Lung (tissue), 12 donors: Measurements from ENCODE around the gene CDH13. TPM values are rescaled to one million over a fixed set of nuclear protein-coding genes. Genes with fewer than 3 reads are reported as not detected.

Experiments
- ATAC-seq: fragments of 200-7000 bp; cut with Tn5 transposase; one replicate; pipeline ENCODE4 v1.9.1; 2020; ENCODE audit warnings: moderate number of reproducible peaks; ENCODE audit not compliant: insufficient read depth, low FRiP score
- DNase-seq, 3 donors: peaks; one replicate each; pipeline ENCODE4 v3.0.0-alpha.2; 2013 to 2017
- H3K27ac ChIP-seq, 2 donors: one replicate each; pipeline ENCODE4 v1.5.1; 2013; ENCODE audit warnings: mild to moderate bottlenecking in 2 of 2, moderate library complexity in 2 of 2, control low read depth in 1 of 2, inconsistent platforms in 1 of 2, low read depth in 1 of 2, low read length in 1 of 2
- H3K27me3 ChIP-seq, 3 donors: one replicate each; pipeline ENCODE4 v1.5.1; 2013; ENCODE audit warnings: low read length in 2 of 3; ENCODE audit not compliant: control insufficient read depth in 3 of 3, insufficient read depth in 3 of 3
- H3K36me3 ChIP-seq, 4 donors: one replicate each; pipeline ENCODE4 v1.5.1; 2013; ENCODE audit warnings: low read length in 4 of 4, mild to moderate bottlenecking in 1 of 4, moderate library complexity in 1 of 4; ENCODE audit not compliant: control insufficient read depth in 4 of 4, insufficient read depth in 4 of 4
- H3K4me1 ChIP-seq, 5 donors: one replicate each; pipeline ENCODE4 v1.5.1; 2013; ENCODE audit warnings: low read length in 5 of 5, mild to moderate bottlenecking in 2 of 5, moderate library complexity in 1 of 5; ENCODE audit not compliant: control insufficient read depth in 5 of 5, insufficient read depth in 5 of 5
- H3K4me3 ChIP-seq: one replicate; pipeline ENCODE4 v1.5.1; 2013; ENCODE audit warnings: mild to moderate bottlenecking, control low read depth, moderate library complexity
- H3K9ac ChIP-seq, 2 donors: one replicate each; pipeline ENCODE4 v1.5.1; 2013; ENCODE audit warnings: low read length in 2 of 2, control low read depth in 1 of 2; ENCODE audit not compliant: insufficient read depth in 1 of 2
- H3K9me3 ChIP-seq, 4 donors: one replicate each; pipeline ENCODE4 v1.5.1; 2013; ENCODE audit warnings: low read length in 3 of 4, mild to moderate bottlenecking in 1 of 4, moderate library complexity in 1 of 4; ENCODE audit not compliant: control insufficient read depth in 4 of 4, insufficient read depth in 3 of 4
- CTCF ChIP-seq: IDR thresholded peaks from 2 replicates; pipeline ENCODE4 v1.5.1; 2012; ENCODE audit warnings: mild to moderate bottlenecking; ENCODE audit errors: control extremely low read depth, extremely low read depth
- WGBS, 2 donors: extraction: QIAGEN DNeasy Blood & Tissue Kit; methylation state at CpG; one replicate each; pipeline ENCODE4 v1.1.7; 2013; 5-methylcytosine and 5-hydroxymethylcytosine counted together
- polyA plus RNA-seq, 2 donors: library from polyadenylated mRNA; stranded (reverse); fragments of 200-250 nt; gene quantifications; one replicate each; pipeline ENCODE4 v1.2.1, GENCODE V29; 2013
- total RNA-seq, 2 donors: library from RNA; depleted of rRNA in 1 of 2; stranded (reverse); fragments of >200 nt in 1 of 2; gene quantifications; one replicate each; pipeline ENCODE4 v1.2.1, GENCODE V29; 2014 to 2021
- donor health status: control.
- donor health status: control.
- donor health status: Bipolar disorder and iron deficiency.
- donor health status: healthy.
- donor health status: DM: yes; HTN: yes; CAD: no.

CDH13 gene
- total and polyA plus RNA-seq, 4 donors = 2.1 to 12.3 (median 7.3) TPM

- Histone ChIP-seq H3K9ac (no peak overlapping the region), H3K9me3 (no peaks in the 10 kb centered on the region), H3K27me3 (no peaks in the 10 kb centered on the region), H3K4me3 (no peak overlapping the region), H3K27ac (no peak overlapping the region), H3K4me1 (peaks cover 0 to 4% (median 0%) of the 10 kb centered on the region in 5 donors), H3K36me3 (no peaks in the 10 kb centered on the region)
- ATAC-seq = no peak
- 65 to 77% methylated on average over 3 of the region's 3 CpGs for WGBS, 2 donors
- no peak for DNase-seq
- TF ChIP-seq CTCF = no peak
Measured at GRCh38 chr16:83316458-83316857, 689.7 kb downstream of the CDH13 start.

- no peak for ATAC-seq
- Histone ChIP-seq H3K27me3 (no peaks in the 10 kb centered on the region), H3K9ac (no peak overlapping the region), H3K4me3 (no peak overlapping the region), H3K4me1 (peaks cover 0 to 4% (median 0%) of the 10 kb centered on the region in 5 donors), H3K27ac (no peak overlapping the region), H3K9me3 (no peaks in the 10 kb centered on the region), H3K36me3 (no peaks in the 10 kb centered on the region)
- TF ChIP-seq CTCF = no peak
- WGBS, 2 donors = 88 to 90% methylated on average over 7 of the region's 7 CpGs
- DNase-seq = no peak
Measured at GRCh38 chr16:83318390-83318789, 691.6 kb downstream of the CDH13 start.

- H3K36me3 ChIP-seq = no peaks in the 10 kb centered on the region
- no peaks in the 10 kb centered on the region for H3K27me3 ChIP-seq
- WGBS, 2 donors = 93 to 95% methylated on average over 3 of the region's 3 CpGs
- peaks cover 0 to 3% (median 0%) of the 10 kb centered on the region in 5 donors for H3K4me1 ChIP-seq
- ATAC-seq (no peak), DNase-seq (no peak)
- no peak overlapping the region for H3K9ac ChIP-seq
- H3K4me3 ChIP-seq = no peak overlapping the region
- H3K27ac ChIP-seq = no peak overlapping the region
- no peaks in the 10 kb centered on the region for H3K9me3 ChIP-seq
- no peak for TF ChIP-seq CTCF
Measured at GRCh38 chr16:83328936-83329335, 702.2 kb downstream of the CDH13 start.

- DNase-seq = no peak
- Histone ChIP-seq H3K9ac (no peak overlapping the region), H3K36me3 (no peaks in the 10 kb centered on the region), H3K4me3 (no peak overlapping the region), H3K9me3 (no peaks in the 10 kb centered on the region), H3K27ac (no peak overlapping the region), H3K4me1 (peaks cover 0 to 3% (median 0%) of the 10 kb centered on the region in 5 donors), H3K27me3 (no peaks in the 10 kb centered on the region)
- TF ChIP-seq CTCF = no peak
- ATAC-seq = no peak
- WGBS, 2 donors = 74% methylated on average over 7 of the region's 7 CpGs
Measured at GRCh38 chr16:83329441-83329840, 702.7 kb downstream of the CDH13 start.
